B cell (primary cell): ENCODE results near the gene ARHGEF6.

Experiments used
- EZH2 ChIP-seq: IDR thresholded peaks from 2 replicates; pipeline ENCODE4 v1.6.1; 2012; ENCODE audit warnings: borderline replicate concordance, low read depth, mild to moderate bottlenecking, moderate library complexity, low read length; ENCODE audit not compliant: insufficient read depth, poor library complexity, severe bottlenecking
- TF ChIP-seq, protein P1 (sequence below): fragments of 200-600 bp; IDR thresholded peaks from one replicate; pipeline ENCODE4 v1.8.0; 2022; ENCODE audit warnings: antibody characterized with exemption, mild to moderate bottlenecking

DNA sequence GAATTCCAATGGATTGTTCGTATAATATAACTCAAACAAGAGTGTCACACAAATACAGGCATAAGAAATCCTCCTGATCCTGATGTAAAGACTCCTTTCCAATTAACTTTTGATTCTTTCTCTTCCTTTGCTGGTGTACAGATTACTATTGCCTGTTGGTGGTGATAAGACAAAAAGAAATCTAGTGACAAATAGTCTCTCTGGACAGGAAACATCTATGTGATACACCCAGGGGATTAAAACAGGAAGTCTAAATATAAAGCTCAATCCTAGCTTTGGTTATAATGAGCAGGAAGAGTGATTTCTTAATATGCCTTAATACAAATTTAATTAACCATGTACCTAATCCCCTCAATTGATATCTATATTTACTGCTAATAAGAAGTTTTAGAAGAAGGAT is 45.1 kb downstream of the ARHGEF6 start:
- TF ChIP-seq, protein P1, sequence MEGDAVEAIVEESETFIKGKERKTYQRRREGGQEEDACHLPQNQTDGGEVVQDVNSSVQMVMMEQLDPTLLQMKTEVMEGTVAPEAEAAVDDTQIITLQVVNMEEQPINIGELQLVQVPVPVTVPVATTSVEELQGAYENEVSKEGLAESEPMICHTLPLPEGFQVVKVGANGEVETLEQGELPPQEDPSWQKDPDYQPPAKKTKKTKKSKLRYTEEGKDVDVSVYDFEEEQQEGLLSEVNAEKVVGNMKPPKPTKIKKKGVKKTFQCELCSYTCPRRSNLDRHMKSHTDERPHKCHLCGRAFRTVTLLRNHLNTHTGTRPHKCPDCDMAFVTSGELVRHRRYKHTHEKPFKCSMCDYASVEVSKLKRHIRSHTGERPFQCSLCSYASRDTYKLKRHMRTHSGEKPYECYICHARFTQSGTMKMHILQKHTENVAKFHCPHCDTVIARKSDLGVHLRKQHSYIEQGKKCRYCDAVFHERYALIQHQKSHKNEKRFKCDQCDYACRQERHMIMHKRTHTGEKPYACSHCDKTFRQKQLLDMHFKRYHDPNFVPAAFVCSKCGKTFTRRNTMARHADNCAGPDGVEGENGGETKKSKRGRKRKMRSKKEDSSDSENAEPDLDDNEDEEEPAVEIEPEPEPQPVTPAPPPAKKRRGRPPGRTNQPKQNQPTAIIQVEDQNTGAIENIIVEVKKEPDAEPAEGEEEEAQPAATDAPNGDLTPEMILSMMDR = no peak
- no peak for TF ChIP-seq EZH2
